HG02981 (cell line): ENCODE results near the gene NXF2B.
"Not testable (repeated sequence)": the region's sequence is repeated elsewhere in the genome, so short reads cannot be mapped to it uniquely, and the experiment has no call there.

Source experiments
- ATAC-seq: cut with Tn5 transposase; IDR thresholded peaks from one replicate; pipeline ENCODE4 v1.9.1; 2021; ENCODE audit warnings: mild to moderate bottlenecking, moderate library complexity; ENCODE audit not compliant: unreplicated experiment

The NXF2B gene

GRCh38 chrX:102439908-102440307, at the start of gene NXF2B:
Gene NXF2B, minus strand, starts transcription at chrX:102440008. Its CDS starts 59,972 bp downstream, at chrX:102380036.
- ATAC-seq, result not testable (repeated sequence)

DNA sequence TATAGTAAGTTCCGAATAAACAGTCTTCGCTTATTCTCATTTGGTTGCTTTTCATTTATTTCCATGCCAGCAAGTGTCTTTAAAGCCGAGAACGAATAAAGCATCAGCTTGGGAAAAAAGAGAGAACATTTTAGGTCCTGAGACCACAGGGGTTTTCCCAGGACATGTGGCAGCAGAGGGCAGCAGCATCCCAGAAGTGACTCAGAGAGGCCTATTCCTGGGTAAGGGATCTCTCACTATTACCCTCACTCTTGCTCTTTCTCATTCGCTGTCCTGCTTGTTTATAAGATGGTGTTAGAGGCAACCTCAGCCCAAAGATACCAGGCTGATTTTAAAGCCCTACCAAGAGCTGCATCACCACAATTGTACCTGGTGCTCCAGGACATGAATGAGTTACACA, 39.0 kb upstream of the NXF2B start:
- not testable (repeated sequence) for ATAC-seq

DNA sequence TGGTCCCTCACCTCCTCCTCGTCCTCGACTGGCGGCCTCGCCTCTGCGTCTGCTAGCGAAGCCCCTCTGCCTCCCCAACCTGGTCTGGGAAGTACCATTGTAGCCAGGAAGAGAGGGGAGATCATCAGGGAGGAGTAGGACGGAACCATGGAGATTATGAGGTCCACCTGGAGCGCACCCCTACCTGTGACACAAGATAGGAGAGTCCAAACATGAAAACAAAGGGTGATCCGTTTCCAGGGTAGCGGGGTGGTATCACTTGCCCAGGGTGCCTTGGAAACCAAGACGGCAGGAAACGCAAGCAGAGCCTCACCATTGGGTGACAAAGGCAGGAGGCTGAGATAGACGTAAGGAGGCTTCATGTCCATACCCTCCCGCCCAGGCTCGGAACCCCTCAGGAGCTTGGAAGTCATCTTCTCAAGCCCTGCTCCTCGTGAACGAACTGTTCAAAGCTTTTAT, 32.0 kb upstream of the NXF2B start, which contains the start of gene TCP11X2:
TCP11X2 (minus strand) TSS at position 51 of the 459 bp plus-strand sequence.
- ATAC-seq, result not testable (repeated sequence)

GRCh38 chrX:102470215-102470614, 30.4 kb upstream of the NXF2B start:
- not testable (repeated sequence) for ATAC-seq

- not testable (repeated sequence) for ATAC-seq
Observed at GRCh38 chrX:102458615-102459014, 18.8 kb upstream of the NXF2B start.

DNA sequence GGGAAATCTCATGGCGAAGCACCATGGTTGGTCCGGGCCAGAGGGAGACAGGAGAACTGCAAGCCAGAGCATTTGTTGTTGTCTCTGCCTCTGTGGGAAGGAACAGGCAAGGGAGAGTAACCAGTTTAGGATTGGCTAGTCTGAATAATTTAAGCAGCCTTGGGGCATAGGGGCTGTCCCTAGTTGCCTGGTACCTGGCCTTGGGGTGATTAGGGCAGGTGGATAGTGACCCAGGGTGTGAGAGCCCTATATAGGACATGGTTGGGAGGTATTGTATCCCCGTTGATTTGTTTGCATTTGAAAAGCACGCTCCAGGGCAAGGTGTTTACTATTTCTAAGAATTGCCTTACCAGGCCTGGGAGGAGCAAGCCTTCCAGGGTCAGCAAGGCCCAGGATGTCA, 25.3 kb downstream of the NXF2B start:
- not testable (repeated sequence) for ATAC-seq

GRCh38 chrX:102345916-102346315, 93.9 kb downstream of the NXF2B start:
- no peak for ATAC-seq

DNA sequence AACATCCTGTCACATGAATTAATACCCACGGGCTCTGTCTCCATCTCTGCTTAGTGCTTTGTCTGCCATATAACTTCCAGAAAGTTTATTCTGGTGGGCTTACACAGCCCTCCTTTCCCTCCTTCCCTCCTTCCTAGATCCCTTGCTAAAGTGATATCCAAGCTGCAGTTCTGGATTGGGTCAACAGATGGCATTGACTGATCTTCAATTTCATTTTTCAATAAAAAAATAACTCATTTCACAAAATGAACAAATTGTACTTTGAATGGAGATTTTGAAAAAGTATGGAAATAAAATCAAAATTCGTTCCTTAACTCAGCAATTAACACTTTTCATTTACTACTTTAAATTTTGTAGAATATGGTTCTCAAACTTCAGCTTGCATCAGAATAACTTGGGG, 97.9 kb downstream of the NXF2B start:
- no peak for ATAC-seq

DNA sequence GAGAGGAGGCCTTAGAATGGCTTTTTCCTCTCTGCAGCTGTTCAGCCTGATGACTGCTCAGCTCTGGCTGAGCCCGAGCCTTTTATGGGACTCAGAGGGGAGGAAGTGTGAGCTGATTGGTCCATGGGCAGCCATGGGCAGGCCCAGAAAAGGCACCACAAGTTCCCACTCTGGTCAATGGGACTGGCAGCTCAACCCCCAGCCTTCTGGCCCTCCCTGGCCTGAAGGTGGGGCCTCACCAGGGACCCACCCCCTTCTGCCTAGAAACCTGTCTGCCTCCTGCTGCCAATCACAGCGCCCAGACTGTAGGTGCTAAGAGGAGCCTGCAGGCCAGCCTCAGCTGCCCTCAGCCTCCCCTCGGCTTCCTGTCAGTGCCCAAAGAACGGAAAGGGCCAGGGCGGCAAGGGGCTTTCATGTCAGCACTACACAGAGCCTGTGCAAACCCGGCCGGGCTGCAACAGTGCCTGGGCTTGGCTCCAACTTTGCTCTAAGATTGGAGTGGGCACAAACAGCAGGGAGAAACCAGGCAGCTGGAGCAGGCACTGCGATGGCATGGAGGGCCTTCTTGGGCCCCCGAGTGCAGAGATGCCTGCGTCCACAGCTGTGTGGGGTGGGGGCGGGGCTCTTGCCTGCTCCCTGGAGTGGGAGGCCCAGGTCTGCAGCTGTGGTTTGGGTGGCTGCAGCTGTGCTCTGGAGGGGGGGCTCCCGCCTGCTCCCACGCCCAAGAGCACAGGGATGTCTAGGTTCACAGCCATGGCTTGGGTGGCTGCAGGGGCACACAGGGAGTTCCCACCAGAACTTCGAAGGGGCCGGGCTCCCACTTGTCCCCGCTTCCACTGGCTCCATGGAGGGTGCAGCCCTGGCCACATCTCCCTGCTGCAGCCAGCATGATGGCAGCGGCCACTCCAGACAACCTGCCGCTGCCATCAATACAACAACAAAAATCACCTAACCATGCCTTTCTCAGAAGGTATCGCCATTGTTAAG, 100.2 kb downstream of the NXF2B start:
- ATAC-seq, result no peak

DNA sequence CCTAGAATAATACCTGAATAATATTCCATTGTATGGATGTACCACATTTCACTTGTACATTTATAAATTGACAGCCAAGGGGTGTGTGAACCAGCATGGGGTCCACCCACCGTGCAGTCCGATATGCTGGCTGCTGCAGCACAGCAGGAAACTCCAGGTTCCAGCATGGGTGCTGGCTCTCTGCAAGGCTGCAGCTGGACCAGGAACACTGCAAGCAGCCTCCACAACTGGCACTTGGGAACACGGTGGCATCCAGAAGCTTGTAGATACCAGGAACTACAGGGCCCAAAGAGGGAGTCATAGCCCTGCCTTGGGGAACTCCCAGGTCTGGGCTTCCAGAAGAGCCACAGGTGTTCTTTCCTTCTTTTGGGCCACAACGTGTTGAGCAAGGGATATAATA, 101.6 kb downstream of the NXF2B start:
- ATAC-seq, result no peak
